ENCODE data around the gene PCOLCE2.

DNA sequence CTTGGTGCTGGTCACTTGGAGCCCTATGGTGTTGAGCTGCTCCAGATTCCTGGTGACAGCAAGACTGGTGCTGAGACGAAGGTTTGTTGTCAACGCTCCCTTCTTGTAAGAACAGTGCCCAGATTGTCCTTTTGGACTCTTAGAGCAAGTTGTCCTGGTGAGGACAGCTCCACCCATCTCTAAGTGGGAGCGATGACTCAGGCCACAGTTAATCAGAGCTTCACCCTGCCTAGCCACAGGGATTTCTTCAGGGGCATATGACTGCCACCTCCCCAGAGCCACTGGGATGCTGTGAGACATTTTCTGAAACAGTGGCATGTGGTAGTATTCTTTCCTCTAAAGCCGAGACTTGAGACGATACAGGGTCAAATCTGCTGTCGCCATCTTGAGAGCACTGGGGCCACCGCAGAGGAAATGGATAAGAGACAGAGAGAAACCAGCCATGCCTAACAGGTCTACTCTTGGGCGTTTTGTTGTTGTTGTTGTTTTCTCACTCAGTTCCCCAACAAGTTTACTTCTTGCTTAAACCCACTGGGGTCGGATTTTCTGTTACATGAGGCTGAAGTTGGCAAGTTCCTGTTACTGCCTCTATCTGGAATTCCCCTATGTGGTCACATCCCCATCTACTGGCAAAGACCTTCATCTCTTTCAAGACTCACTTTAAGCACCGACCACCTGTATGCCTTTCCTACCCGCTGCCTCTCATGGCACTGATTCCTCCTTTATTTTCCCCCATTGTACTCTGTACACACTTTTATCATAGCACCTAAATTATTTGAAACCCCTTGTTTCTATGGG lies 16.0 kb upstream of the PCOLCE2 start:
- TF ChIP-seq, protein P1, sequence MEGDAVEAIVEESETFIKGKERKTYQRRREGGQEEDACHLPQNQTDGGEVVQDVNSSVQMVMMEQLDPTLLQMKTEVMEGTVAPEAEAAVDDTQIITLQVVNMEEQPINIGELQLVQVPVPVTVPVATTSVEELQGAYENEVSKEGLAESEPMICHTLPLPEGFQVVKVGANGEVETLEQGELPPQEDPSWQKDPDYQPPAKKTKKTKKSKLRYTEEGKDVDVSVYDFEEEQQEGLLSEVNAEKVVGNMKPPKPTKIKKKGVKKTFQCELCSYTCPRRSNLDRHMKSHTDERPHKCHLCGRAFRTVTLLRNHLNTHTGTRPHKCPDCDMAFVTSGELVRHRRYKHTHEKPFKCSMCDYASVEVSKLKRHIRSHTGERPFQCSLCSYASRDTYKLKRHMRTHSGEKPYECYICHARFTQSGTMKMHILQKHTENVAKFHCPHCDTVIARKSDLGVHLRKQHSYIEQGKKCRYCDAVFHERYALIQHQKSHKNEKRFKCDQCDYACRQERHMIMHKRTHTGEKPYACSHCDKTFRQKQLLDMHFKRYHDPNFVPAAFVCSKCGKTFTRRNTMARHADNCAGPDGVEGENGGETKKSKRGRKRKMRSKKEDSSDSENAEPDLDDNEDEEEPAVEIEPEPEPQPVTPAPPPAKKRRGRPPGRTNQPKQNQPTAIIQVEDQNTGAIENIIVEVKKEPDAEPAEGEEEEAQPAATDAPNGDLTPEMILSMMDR (conservative IDR thresholded peaks at IDR 0.05 in 1 of 2, IDR thresholded peaks at IDR 0.05 in 1 of 2; ENCODE audit: extremely low read depth in 1 of 2, insufficient read depth in 1 of 2, low read depth in 1 of 2, low read length in 2 of 2), result peak in 1 of 2 donors; percentile 33
- no peak for TF ChIP-seq EZH2 (IDR thresholded peaks at IDR 0.05; ENCODE audit: borderline replicate concordance, low read length)

Data from mammary epithelial cell (primary cell).